IPS DF 19.7 (cell line): ENCODE results near the gene ZDHHC11B.

Experiments used
- DNase-seq: peaks from one replicate; pipeline ENCODE4 v3.0.0-alpha.2; 2013; ENCODE audit warnings: low read depth, low spot score

ZDHHC11B gene

GRCh38 chr5:673831-674629 is 110.5 kb downstream of the ZDHHC11B start:
- no peak for DNase-seq

- DNase-seq: no peak
These were observed 111.2 kb downstream of the ZDHHC11B start for GRCh38 chr5:673161-673830.

GRCh38 chr5:672329-673160 is 112.0 kb downstream of the ZDHHC11B start:
- peak; percentile 40 for DNase-seq

GRCh38 chr5:671459-672328 is 112.8 kb downstream of the ZDHHC11B start:
- no peak for DNase-seq

GRCh38 chr5:670396-671270 is 113.9 kb downstream of the ZDHHC11B start:
- no peak for DNase-seq

GRCh38 chr5:669842-670395 is 114.6 kb downstream of the ZDHHC11B start:
- no peak for DNase-seq

- DNase-seq: no peak
These were observed 115.3 kb downstream of the ZDHHC11B start for GRCh38 chr5:669111-669841.

GRCh38 chr5:668283-668995 is 116.1 kb downstream of the ZDHHC11B start:
- no peak for DNase-seq

GRCh38 chr5:666816-667498 is 117.6 kb downstream of the ZDHHC11B start:
- no peak for DNase-seq

- DNase-seq: no peak
These were observed 118.4 kb downstream of the ZDHHC11B start for GRCh38 chr5:665956-666711.

GRCh38 chr5:665541-665955 is 119.0 kb downstream of the ZDHHC11B start:
- DNase-seq: no peak

- DNase-seq: no peak
These were observed 119.6 kb downstream of the ZDHHC11B start for GRCh38 chr5:664994-665360.

GRCh38 chr5:664343-664993 is 120.1 kb downstream of the ZDHHC11B start:
- no peak for DNase-seq

GRCh38 chr5:663436-664342 is 120.8 kb downstream of the ZDHHC11B start:
- DNase-seq: no peak

GRCh38 chr5:662751-663435 is 121.6 kb downstream of the ZDHHC11B start:
- DNase-seq: no peak
